ENCODE results near the gene CDC20. TPM values are rescaled to one million over a fixed set of nuclear protein-coding genes. Genes with fewer than 3 reads are reported as not detected.
A peak's percentile ranks its signal among the peaks of the same experiment; 100 is the strongest.

CDC20 gene
- total and polyA plus RNA-seq, 2 of the 4 experiments (the other 2 are of a cell fraction) = 103 to 107 TPM

DNA sequence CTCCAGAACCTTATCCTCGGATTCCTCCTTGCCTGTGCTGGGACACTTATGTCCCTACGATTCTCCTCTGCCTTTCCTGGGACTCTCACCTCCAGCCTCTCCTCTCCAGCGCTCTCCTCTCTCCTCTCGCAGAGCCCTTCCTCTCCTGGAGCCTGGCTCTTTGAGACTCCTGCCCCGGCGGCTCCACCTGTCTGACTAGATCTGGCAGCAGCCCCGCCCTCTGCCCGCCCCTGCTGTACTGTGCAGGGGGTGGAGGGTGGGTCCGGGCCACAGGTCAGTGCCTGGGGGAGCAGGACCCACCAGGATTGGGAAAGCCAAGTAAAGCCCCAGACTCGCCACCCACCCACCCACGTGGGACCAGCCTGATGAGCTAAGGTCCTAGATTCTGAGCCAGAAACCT is 7.4 kb downstream of the CDC20 start:
- in situ Hi-C loops (cut with MboI; ENCODE audit: low sequenced_read_pairs) (no loop called here), intact Hi-C loops (cut with micrococcal nuclease) (no loop called here), dilution Hi-C loops (cut with HindIII; ENCODE audit: low sequenced_read_pairs, unreplicated experiment) (no loop called here)
- H3K4ac ChIP-seq (ENCODE audit: low read depth, low read length) = peak overlapping the region; percentile 99
- H2BK5ac ChIP-seq (ENCODE audit: low read depth, low read length, poor library complexity, severe bottlenecking) = no peak overlapping the region
- CTCF ChIA-PET = no interaction called here
- H3K4me1 ChIP-seq (ENCODE audit: control insufficient read depth, insufficient read depth, low read length) = peaks cover 13% of the 10 kb centered on the region
- H4K20me1 ChIP-seq (ENCODE audit: insufficient read depth, low read length) = peaks cover 25% of the 10 kb centered on the region
- peaks cover 23 to 75% of the 10 kb centered on the region in 2 experiments for H3K79me1 ChIP-seq (ENCODE audit: low read depth in 1 of 2, low read length in 2 of 2)
- H3K18ac ChIP-seq (ENCODE audit: low read depth, low read length) = no peak overlapping the region
- H4K5ac ChIP-seq (ENCODE audit: low read depth, low read length) = no peak overlapping the region
- no peak overlapping the region for H3K56ac ChIP-seq (ENCODE audit: extremely low read depth, insufficient read depth, low read length)
- H2AK9ac ChIP-seq (replicated peaks; ENCODE audit: low read depth, low read length, poor library complexity) = peak overlapping the region; percentile 100
- 53% methylated on average over 2 of the region's 11 CpGs; no CpG with 5 or more reads in 1 of the 2 experiments for WGBS, 2 experiments (ENCODE audit: extremely low coverage in 2 of 2, insufficient read length in 1 of 2)
- no peaks in the 10 kb centered on the region for H3K27me3 ChIP-seq (ENCODE audit: control insufficient read depth, insufficient read depth, low read length)
- H2BK120ac ChIP-seq (ENCODE audit: low read depth, low read length) = peak overlapping the region; percentile 11
- peaks cover 15% of the 10 kb centered on the region; the same call in 1 of the 2 replicates for H3K9me1 ChIP-seq (ENCODE audit: insufficient read depth, low read length)
- H3K36me3 ChIP-seq (ENCODE audit: control insufficient read depth, insufficient read depth, low read length) = peaks cover 40% of the 10 kb centered on the region
- no peak overlapping the region for H2BK15ac ChIP-seq (ENCODE audit: low read depth, low read length)
- ATAC-seq (ENCODE audit: low read depth) (no peak), DNase-seq (no peak)
- H2BK20ac ChIP-seq (ENCODE audit: low read depth, low read length) = no peak overlapping the region
- H2AK5ac ChIP-seq (ENCODE audit: low read depth, low read length) = peak overlapping the region; percentile 99
- peak overlapping the region; percentile 99 for H3K14ac ChIP-seq (replicated peaks; ENCODE audit: low read depth, low read length)
- no peak overlapping the region for H3K4me3 ChIP-seq (ENCODE audit: insufficient read depth, low read depth, low read length)
- no peak overlapping the region for H3K23ac ChIP-seq (ENCODE audit: low read depth, low read length)
- no peak overlapping the region for H4K91ac ChIP-seq (ENCODE audit: insufficient read depth, low read depth, low read length)
- H2AFZ ChIP-seq (replicated peaks; ENCODE audit: low read length, poor library complexity) = no peak overlapping the region
- H3K9ac ChIP-seq (ENCODE audit: low read depth, low read length) = peak overlapping the region; percentile 8; the same call in 1 of the 2 replicates
- BruUV-seq (replicated peaks) = no TSS peak
- H3K9me3 ChIP-seq (ENCODE audit: control insufficient read depth, insufficient read depth, low read length) = no peaks in the 10 kb centered on the region
- peak overlapping the region; percentile 93 for H3K27ac ChIP-seq (ENCODE audit: insufficient read depth, low read length)
- TF ChIP-seq SMC3 (IDR thresholded peaks at IDR 0.05; ENCODE audit: low read depth, low read length) (no peak), CTCF (conservative IDR thresholded peaks at IDR 0.05; ENCODE audit: low read depth, low read length) (no peak), POLR2A (IDR thresholded peaks at IDR 0.05; ENCODE audit: low read depth, low read length) (no peak), NFE2L2 (IDR thresholded peaks at IDR 0.05; ENCODE audit: low read depth, low read length) (no peak)
- peak overlapping the region; percentile 22; the same call in 1 of the 2 replicates for H3K4me2 ChIP-seq (ENCODE audit: low read depth, low read length)
- POLR2A ChIA-PET (ENCODE audit: unreplicated experiment) = interaction anchor here (0.6 kb wide), 1 partner anchor 112 kb away, joined by 4 read pairs; no protein-coding TSS in a partner anchor
- H4K8ac ChIP-seq (ENCODE audit: low read depth in 2 of 2, low read length in 2 of 2) = peak overlapping the region; percentile 6 to 90; a peak in 2 of 4 replicates

All from IMR-90 (cell line).